ENCODE measurements around the gene KIF14. TPM values are rescaled to one million over a fixed set of nuclear protein-coding genes. Genes with fewer than 3 reads are reported as not detected.
"Not testable (repeated sequence)": the region's sequence is repeated elsewhere in the genome, so short reads cannot be mapped to it uniquely, and the experiment has no call there.

KIF14 gene
- total RNA-seq, 1 experiment from 2014 or later = 17.8 TPM

- in situ Hi-C loops (cut with HindIII; ENCODE audit: low sequenced_read_pairs); DNase-seq (ENCODE audit: low spot score): not testable (repeated sequence)
Measured at GRCh38 chr1:200552737-200553136, 67.8 kb downstream of the KIF14 start.

DNA sequence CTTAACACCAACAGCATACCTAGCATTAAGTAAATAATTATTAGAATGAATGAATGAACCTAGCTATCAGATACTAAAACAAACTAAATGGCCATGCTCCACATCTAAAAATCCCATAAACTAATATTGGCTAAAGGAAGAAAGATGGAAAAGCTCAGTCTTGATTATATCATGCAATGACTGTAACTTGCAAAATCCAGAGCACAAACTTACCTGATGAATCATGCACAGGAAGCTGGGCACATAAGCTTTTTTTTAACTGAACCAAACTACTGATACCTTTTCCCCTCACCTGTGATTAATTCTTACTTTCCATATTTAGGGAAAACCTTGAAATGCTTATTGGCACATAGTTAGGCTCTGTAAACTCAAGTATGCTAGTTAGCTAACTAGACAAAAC, 70.2 kb downstream of the KIF14 start:
- no peak for DNase-seq (ENCODE audit: low spot score)
- in situ Hi-C loops (cut with HindIII; ENCODE audit: low sequenced_read_pairs) = no loop called here

- in situ Hi-C loops (cut with HindIII; ENCODE audit: low sequenced_read_pairs) = no loop called here
Measured at GRCh38 chr1:200547386-200547785, 73.2 kb downstream of the KIF14 start.

DNA sequence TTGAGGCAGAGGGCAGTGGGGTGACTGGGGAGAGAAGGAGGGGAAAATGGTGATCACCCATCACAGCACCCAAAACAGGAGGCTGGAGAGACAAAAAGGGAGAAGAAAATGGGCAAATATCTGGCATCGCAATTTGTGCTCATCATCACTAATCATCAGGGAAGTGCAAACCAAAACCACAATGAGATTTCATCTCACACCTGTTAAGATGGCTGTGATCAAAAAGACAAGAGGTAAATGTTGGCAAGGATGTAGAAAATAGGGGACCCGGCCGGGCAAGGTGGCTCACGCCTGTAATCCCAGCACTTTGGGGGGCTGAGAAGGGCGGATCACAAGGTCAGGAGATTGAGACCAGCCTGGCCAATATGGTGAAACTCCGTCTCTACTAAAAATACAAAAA, 74.0 kb downstream of the KIF14 start:
- in situ Hi-C loops (cut with HindIII; ENCODE audit: low sequenced_read_pairs) = no loop called here
- no peak for DNase-seq (ENCODE audit: low spot score)

More at GRCh38 chr1:200547386-200547785, 73.2 kb downstream of the KIF14 start:
- no peak for DNase-seq (ENCODE audit: low spot score)

DNA sequence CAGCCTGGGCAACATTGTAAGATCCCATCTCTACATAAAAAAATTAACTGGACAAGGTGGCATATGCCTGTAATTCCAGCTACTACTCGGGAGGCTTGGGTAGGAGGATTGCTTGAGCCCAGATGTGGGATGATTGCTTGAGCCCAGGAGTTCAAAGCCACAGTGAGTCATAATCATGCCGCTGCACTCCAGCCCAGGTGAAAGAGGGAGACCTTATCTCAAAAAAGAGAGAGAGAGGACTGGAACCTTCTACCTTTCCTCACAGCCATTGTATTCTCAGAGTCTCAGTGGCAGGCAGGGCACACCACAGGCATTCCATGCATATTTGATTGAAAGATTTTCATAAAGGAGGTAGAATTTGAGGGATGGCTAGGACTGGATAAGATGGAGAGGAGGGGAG, 78.4 kb downstream of the KIF14 start:
- no peak for DNase-seq (ENCODE audit: low spot score)
- in situ Hi-C loops (cut with HindIII; ENCODE audit: low sequenced_read_pairs) = no loop called here

DNA sequence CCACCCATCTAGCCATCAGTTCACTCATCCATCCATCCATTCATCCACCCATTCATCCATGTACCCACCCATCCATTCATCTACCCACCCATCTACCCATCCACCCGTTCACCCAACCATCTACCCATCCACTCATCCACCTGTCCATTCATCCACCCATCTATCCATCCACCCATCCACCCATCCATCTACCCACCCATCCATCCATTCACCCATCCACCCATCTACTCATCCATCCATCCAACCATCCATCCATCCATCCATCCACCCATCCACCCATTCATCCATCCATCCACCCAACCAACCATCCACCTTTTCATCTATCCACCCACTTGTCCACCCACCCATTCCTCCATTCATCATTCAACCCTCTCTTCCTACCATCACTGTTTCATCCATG, 80.3 kb downstream of the KIF14 start:
- no peak for DNase-seq (ENCODE audit: low spot score)
- in situ Hi-C loops (cut with HindIII; ENCODE audit: low sequenced_read_pairs) = no loop called here

DNA sequence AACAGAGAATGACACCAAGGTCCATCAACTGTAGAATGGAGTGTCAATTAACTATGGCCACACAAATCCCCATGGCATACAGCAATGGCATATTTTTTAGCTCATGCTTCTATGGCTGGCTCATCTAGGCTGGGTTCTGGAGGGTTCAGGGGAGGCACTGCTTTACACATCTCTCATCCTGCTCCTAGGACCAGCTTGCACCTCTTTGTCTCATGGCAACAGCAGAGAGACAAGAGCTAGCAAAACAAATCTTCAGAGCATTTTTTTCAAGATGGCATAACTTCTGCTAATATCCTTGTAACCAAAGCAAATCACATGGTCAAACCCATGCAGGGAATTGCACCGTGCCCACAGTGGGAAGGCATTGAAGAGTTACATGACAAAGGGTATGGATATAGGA, 82.4 kb downstream of the KIF14 start:
- DNase-seq (ENCODE audit: low spot score) = no peak
- in situ Hi-C loops (cut with HindIII; ENCODE audit: low sequenced_read_pairs) = no loop called here

GRCh38 chr1:200535605-200536004, 84.9 kb downstream of the KIF14 start:
- DNase-seq (ENCODE audit: low spot score) = no peak
- in situ Hi-C loops (cut with HindIII; ENCODE audit: low sequenced_read_pairs) = no loop called here

DNA sequence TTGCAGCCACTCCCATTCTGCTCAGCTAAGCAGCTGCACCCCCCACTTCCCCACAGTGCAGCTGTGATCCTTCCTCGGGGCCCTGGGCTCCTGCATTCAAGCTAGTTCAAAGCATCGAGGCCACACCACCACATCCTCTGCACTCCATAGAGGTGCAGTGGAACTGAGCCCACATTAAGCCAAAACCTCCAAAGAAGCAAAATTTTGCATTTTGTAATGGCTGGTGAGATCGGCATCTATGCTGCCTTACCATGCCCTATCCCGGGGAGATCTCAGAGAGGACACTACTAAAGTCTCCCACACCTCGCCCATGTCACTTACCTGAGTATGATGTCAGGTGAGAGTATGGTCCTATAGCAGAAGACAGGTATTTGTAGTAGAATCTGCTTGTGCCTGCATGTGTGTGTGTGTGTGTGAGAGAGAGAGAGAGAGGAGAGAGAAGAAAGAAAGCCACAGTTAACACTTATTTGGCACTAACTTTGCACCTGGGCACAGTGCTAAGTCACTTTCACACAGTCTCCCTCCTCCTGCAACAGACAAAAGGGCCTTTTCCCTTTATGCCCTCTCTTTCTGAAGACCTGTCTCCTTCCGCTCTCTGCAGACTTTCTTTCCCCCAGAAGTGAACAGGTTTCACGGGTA, 89.8 kb downstream of the KIF14 start:
- in situ Hi-C loops (cut with HindIII; ENCODE audit: low sequenced_read_pairs) = no loop called here
- DNase-seq (ENCODE audit: low spot score) = no peak

- in situ Hi-C loops (cut with HindIII; ENCODE audit: low sequenced_read_pairs) = no loop called here
Measured at GRCh38 chr1:200528858-200529606, 91.5 kb downstream of the KIF14 start.

DNA sequence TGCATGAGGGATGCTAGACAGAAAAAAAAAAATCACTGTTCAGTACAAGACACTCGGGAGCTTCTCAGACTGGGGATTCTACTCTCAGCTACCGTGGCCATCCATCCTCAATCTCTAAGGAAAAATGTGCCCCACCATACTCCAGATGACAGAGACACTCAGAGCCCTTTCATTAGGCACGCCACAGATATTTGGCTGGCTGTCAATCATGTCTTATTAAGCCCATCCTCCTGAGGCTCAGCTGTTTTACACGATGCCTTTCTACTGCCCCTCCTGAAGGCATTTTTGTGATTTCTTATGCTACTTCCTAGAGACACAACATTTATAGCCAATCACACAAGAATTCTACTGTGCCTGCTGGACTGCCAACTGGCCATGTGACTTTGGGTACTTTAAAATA, 92.9 kb downstream of the KIF14 start:
- no peak for DNase-seq (ENCODE audit: low spot score)
- in situ Hi-C loops (cut with HindIII; ENCODE audit: low sequenced_read_pairs) = no loop called here

More at GRCh38 chr1:200528858-200529606, 91.5 kb downstream of the KIF14 start:
- no peak for DNase-seq (ENCODE audit: low spot score)

GRCh38 chr1:200526709-200527612, 93.6 kb downstream of the KIF14 start:
- DNase-seq (ENCODE audit: low spot score) = no peak
- in situ Hi-C loops (cut with HindIII; ENCODE audit: low sequenced_read_pairs) = no loop called here

DNA sequence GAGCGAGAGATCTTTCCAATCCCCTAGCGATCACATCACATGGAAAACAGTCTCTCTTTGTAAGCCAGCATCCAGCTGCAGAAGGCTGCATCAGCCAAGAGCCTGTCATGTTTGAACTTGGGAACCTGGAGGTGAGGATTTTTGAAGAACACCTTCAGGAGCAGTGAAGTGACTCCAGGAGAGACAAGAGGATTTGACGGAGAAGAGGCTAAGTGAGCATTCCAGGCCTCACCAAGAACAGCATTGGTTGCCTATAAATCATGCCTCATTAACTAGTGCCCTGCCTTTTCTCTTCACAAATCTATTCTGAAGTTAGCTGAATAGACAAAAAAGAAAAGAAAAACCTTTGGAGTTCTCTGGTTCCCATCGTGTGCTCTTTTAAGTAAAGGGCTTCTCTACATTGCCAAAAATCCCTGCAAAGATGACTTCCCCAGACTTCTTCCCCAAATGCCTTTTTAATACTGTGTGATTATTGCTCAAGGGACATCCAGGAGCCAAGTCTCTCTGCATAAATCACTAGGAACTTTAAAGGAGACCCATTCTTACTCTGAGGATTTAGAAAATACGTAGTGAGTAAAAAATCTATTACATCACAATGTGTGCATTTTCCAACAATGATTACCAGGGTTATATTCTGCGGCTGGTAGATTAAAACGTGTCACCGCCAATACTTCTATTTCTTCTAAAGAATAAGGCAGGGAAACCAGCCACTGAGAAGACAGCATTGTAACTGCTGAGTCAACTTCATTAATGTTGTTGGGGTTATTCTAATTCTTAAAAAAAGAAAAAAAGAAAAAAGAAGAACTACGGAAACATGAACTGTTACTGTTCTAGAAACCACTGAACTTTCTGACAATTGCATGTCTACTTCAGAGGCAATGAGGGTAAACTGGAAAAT, 95.2 kb downstream of the KIF14 start:
- in situ Hi-C loops (cut with HindIII; ENCODE audit: low sequenced_read_pairs) = no loop called here
- no peak for DNase-seq (ENCODE audit: low spot score)

GRCh38 chr1:200524551-200524950, 96.0 kb downstream of the KIF14 start:
- in situ Hi-C loops (cut with HindIII; ENCODE audit: low sequenced_read_pairs) = not testable (repeated sequence)

DNA sequence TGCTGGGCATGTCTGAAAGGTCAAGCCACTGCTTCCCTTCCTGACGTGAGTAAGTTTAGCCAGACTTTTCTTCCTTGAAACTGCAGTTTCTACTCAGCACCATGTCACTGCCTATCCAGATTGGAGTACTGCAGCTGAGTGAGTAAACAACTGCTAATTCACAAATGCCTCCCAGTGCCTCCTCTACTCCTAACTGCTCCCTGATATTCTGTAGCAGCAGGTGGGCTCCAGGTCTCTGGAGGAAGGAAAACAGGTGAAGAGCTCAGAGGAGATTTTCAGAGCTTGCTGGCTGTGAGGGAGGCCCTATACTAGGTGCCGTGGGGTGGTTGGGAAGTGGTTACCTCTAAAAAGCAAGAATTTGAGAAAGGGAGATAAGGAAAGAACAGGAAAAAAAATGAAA, 96.5 kb downstream of the KIF14 start:
- no peak for DNase-seq (ENCODE audit: low spot score)
- in situ Hi-C loops (cut with HindIII; ENCODE audit: low sequenced_read_pairs) = no loop called here

More at GRCh38 chr1:200524551-200524950, 96.0 kb downstream of the KIF14 start:
- DNase-seq (ENCODE audit: low spot score) = not testable (repeated sequence)

DNA sequence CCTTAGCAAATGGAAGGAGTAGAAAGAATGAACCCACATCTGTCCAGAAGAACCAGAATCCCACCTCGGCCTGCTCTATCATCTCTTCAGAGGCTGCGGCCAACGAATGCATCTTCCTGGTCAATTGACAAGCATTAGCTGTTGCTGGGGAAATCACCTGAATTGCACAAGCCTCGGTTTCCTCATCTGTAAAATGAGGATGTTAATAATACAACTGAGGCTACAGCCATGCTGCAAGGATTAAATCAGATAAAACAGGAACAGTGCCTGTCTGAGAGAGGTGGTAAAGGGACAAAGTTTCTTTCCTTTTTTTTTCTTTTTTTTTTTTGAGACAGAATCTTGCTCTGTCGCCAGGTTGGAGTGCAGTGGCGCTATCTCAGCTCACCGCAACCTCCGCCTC, 99.8 kb downstream of the KIF14 start:
- in situ Hi-C loops (cut with HindIII; ENCODE audit: low sequenced_read_pairs) = no loop called here
- DNase-seq (ENCODE audit: low spot score) = no peak

DNA sequence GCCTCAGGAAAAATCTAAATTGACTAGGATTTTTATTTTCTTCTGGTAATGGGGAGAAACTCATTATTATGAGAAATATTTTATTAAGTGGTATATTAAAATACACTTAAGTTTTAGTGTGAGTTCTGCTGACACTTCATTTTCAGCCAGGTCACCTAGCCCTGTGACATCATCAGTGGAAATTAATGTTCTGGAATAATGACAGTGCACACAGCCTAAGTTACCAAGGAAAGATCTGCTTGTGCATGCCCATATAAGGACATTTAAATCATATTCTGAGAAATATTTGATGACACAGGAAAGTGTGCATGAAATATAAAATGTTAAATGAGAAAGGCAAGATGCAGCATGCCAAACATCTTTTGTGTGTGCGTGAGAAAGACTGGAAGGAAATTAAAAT, 102.0 kb downstream of the KIF14 start:
- in situ Hi-C loops (cut with HindIII; ENCODE audit: low sequenced_read_pairs) = no loop called here
- no peak for DNase-seq (ENCODE audit: low spot score)

DNA sequence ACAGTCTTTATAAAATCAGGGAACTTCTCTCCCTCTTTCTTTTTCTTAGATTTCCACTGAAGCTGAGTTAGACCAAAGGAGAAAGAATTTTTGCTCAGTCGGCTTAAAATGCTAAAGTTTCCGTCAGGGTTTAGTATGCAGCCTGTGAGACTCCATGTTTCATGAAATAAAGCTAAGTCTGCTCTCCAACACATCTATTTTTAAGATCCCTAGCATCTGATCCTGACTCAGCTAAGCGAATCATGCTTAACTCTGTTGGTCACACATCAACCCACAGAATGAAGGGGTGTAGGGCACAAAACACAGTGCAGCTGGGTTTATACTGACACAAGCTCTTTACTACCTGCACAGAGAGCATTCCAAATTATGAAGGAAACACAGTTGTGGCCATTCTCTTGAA, 108.4 kb downstream of the KIF14 start:
- no peak for DNase-seq (ENCODE audit: low spot score)
- in situ Hi-C loops (cut with HindIII; ENCODE audit: low sequenced_read_pairs) = no loop called here

DNA sequence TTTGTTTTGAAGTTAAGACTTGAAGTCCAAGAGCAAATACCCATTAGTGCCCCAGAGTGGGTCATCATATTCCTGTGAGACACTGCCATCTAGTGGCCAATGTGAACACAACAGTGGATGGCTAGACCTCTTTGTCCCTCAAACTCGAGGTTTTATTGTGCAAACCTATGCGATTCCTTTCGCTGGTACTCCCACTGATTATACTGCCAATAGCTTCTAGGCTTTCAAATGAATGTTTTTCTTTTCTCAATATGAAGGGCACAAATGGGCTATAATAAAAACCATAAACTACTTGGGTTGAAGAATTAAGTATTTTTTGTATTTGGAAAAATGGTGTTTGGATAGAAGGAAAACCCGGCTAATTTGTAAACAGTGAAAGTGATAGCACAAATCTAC, 110.3 kb downstream of the KIF14 start:
- DNase-seq (ENCODE audit: low spot score) = peak; percentile 75
- in situ Hi-C loops (cut with HindIII; ENCODE audit: low sequenced_read_pairs) = no loop called here
